Occipital lobe (tissue), 2 donors: ENCODE measurements around the gene RPUSD1. TPM values are rescaled to one million over a fixed set of nuclear protein-coding genes. Genes with fewer than 3 reads are reported as not detected.

Source experiments
- DNase-seq: peaks from one replicate; lab custom pipeline; 2025; lab: John Stamatoyannopoulos, UW
- total RNA-seq: library from RNA; depleted of rRNA; stranded (reverse); fragments of >200 nt; gene quantifications from one replicate; pipeline ENCODE4 v1.2.3, GENCODE V29; 2014

The RPUSD1 gene
- total RNA-seq, 1 donor from 2014 or later = 11.2 TPM

- DNase-seq = no peak
Observed at GRCh38 chr16:799111-799947, 11.1 kb upstream of the RPUSD1 start.

GRCh38 chr16:798666-799065, 10.5 kb upstream of the RPUSD1 start:
- no peak for DNase-seq

- DNase-seq = no peak
Observed at GRCh38 chr16:797686-798085, 9.5 kb upstream of the RPUSD1 start.

- DNase-seq = no peak
Observed at GRCh38 chr16:797120-797420, 8.9 kb upstream of the RPUSD1 start.

GRCh38 chr16:796296-797119, 8.3 kb upstream of the RPUSD1 start:
- no peak for DNase-seq

GRCh38 chr16:795580-796229, 7.5 kb upstream of the RPUSD1 start:
- DNase-seq = no peak

- DNase-seq = no peak
Observed at GRCh38 chr16:794853-795466, 6.8 kb upstream of the RPUSD1 start.

- no peak for DNase-seq
Observed at GRCh38 chr16:794091-794822, 6.1 kb upstream of the RPUSD1 start.

- DNase-seq = no peak
Observed at GRCh38 chr16:793414-793813, 5.2 kb upstream of the RPUSD1 start.

GRCh38 chr16:792221-792995, 4.2 kb upstream of the RPUSD1 start:
- no peak for DNase-seq

GRCh38 chr16:791131-791530, 3.0 kb upstream of the RPUSD1 start:
- DNase-seq = no peak

GRCh38 chr16:790086-790485, 1.9 kb upstream of the RPUSD1 start:
- no peak for DNase-seq

- no peak for DNase-seq
Observed at GRCh38 chr16:789191-789850, 1.1 kb upstream of the RPUSD1 start.

- DNase-seq = peak; percentile 87
Observed at GRCh38 chr16:788399-789126, 382 bp upstream of the RPUSD1 start, which contains the start of gene CHTF18. CHTF18 (plus strand) TSS chr16:788620; CDS start chr16:788685, 65 bp downstream.

- no peak for DNase-seq
Observed at GRCh38 chr16:787321-787966, 737 bp downstream of the RPUSD1 start.

- DNase-seq = peak; percentile 22
Observed at GRCh38 chr16:785563-786535, 2.3 kb downstream of the RPUSD1 start.

- no peak for DNase-seq
Observed at GRCh38 chr16:784431-784830, 3.8 kb downstream of the RPUSD1 start.
